Neuron (in vitro differentiated cells): ENCODE measurements around the gene C2CD2.
"Not testable (repeated sequence)": the region's sequence is repeated elsewhere in the genome, so short reads cannot be mapped to it uniquely, and the experiment has no call there.

Source experiments
- H2AFZ ChIP-seq: one replicate; pipeline ENCODE4 v1.6.1; 2013; ENCODE audit warnings: low read depth, mild to moderate bottlenecking, inconsistent platforms, low read length, moderate library complexity
- H3K27me3 ChIP-seq: one replicate; pipeline ENCODE4 v1.6.1; 2013; ENCODE audit warnings: low read length; ENCODE audit not compliant: insufficient read depth
- H3K36me3 ChIP-seq: one replicate; pipeline ENCODE4 v1.6.1; 2013; ENCODE audit warnings: low read length; ENCODE audit not compliant: insufficient read depth
- H3K4me1 ChIP-seq: one replicate; pipeline ENCODE4 v1.6.1; 2013; ENCODE audit warnings: low read length; ENCODE audit not compliant: insufficient read depth
- H3K4me3 ChIP-seq: 2 replicates; pipeline ENCODE4 v1.5.1; 2013; ENCODE audit warnings: mild to moderate bottlenecking, low read length, moderate library complexity
- H3K9me3 ChIP-seq: one replicate; pipeline ENCODE4 v1.6.1; 2013; ENCODE audit warnings: low read length

The C2CD2 gene

GRCh38 chr21:41950941-41951351 lies 2.9 kb downstream of the C2CD2 start:
- Histone ChIP-seq H2AFZ (no peak overlapping the region), H3K4me3 (no peak overlapping the region), H3K4me1 (peaks cover 2% of the 10 kb centered on the region), H3K27me3 (no peaks in the 10 kb centered on the region), H3K9me3 (no peaks in the 10 kb centered on the region), H3K36me3 (no peaks in the 10 kb centered on the region)

- H3K27me3 ChIP-seq, H2AFZ ChIP-seq, H3K36me3 ChIP-seq, H3K4me3 ChIP-seq, H3K4me1 ChIP-seq, H3K9me3 ChIP-seq: not testable (repeated sequence)
These were observed 4.2 kb downstream of the C2CD2 start for GRCh38 chr21:41949631-41950030.

GRCh38 chr21:41948901-41949300 lies 4.9 kb downstream of the C2CD2 start:
- H3K36me3 ChIP-seq: no peaks in the 10 kb centered on the region
- H3K9me3 ChIP-seq: no peaks in the 10 kb centered on the region
- H3K27me3 ChIP-seq: no peaks in the 10 kb centered on the region
- no peak overlapping the region for H2AFZ ChIP-seq
- peaks cover 2% of the 10 kb centered on the region for H3K4me1 ChIP-seq
- no peak overlapping the region for H3K4me3 ChIP-seq

GRCh38 chr21:41948078-41948895 lies 5.5 kb downstream of the C2CD2 start:
- peaks cover 2% of the 10 kb centered on the region for H3K4me1 ChIP-seq
- no peak overlapping the region for H3K4me3 ChIP-seq
- H3K36me3 ChIP-seq: no peaks in the 10 kb centered on the region
- no peak overlapping the region for H2AFZ ChIP-seq
- H3K27me3 ChIP-seq: no peaks in the 10 kb centered on the region
- H3K9me3 ChIP-seq: no peaks in the 10 kb centered on the region

- Histone ChIP-seq H3K4me1 (no peaks in the 10 kb centered on the region), H2AFZ (no peak overlapping the region), H3K4me3 (no peak overlapping the region), H3K36me3 (no peaks in the 10 kb centered on the region), H3K27me3 (no peaks in the 10 kb centered on the region), H3K9me3 (no peaks in the 10 kb centered on the region)
These were observed 7.8 kb downstream of the C2CD2 start for GRCh38 chr21:41945982-41946381.

- H2AFZ ChIP-seq: no peak overlapping the region
- H3K27me3 ChIP-seq: no peaks in the 10 kb centered on the region
- H3K4me1 ChIP-seq: no peaks in the 10 kb centered on the region
- no peaks in the 10 kb centered on the region for H3K9me3 ChIP-seq
- no peaks in the 10 kb centered on the region for H3K36me3 ChIP-seq
- no peak overlapping the region for H3K4me3 ChIP-seq
These were observed 10.0 kb downstream of the C2CD2 start for GRCh38 chr21:41943851-41944250.

- no peak overlapping the region for H2AFZ ChIP-seq
- no peaks in the 10 kb centered on the region for H3K4me1 ChIP-seq
- H3K9me3 ChIP-seq: no peaks in the 10 kb centered on the region
- H3K27me3 ChIP-seq: no peaks in the 10 kb centered on the region
- no peak overlapping the region for H3K4me3 ChIP-seq
- no peaks in the 10 kb centered on the region for H3K36me3 ChIP-seq
These were observed 11.4 kb downstream of the C2CD2 start for GRCh38 chr21:41942457-41942856.

- Histone ChIP-seq H3K9me3 (no peaks in the 10 kb centered on the region), H3K4me3 (no peak overlapping the region), H2AFZ (no peak overlapping the region), H3K4me1 (no peaks in the 10 kb centered on the region), H3K36me3 (no peaks in the 10 kb centered on the region), H3K27me3 (no peaks in the 10 kb centered on the region)
These were observed 11.9 kb downstream of the C2CD2 start for GRCh38 chr21:41941941-41942340.

GRCh38 chr21:41940431-41940830 lies 13.4 kb downstream of the C2CD2 start:
- Histone ChIP-seq H3K4me1 (peaks cover under 1% of the 10 kb centered on the region), H3K27me3 (no peaks in the 10 kb centered on the region), H2AFZ (no peak overlapping the region)

GRCh38 chr21:41939391-41939790 lies 14.4 kb downstream of the C2CD2 start:
- Histone ChIP-seq H3K36me3 (no peaks in the 10 kb centered on the region), H3K4me3 (no peak overlapping the region), H3K9me3 (no peaks in the 10 kb centered on the region), H3K4me1 (peaks cover 5% of the 10 kb centered on the region), H3K27me3 (no peaks in the 10 kb centered on the region), H2AFZ (no peak overlapping the region)

More at GRCh38 chr21:41940431-41940830, 13.4 kb downstream of the C2CD2 start:
- Histone ChIP-seq H3K4me3 (no peak overlapping the region), H3K36me3 (no peaks in the 10 kb centered on the region), H3K9me3 (no peaks in the 10 kb centered on the region)

- Histone ChIP-seq H3K4me3 (no peak overlapping the region), H3K27me3 (no peaks in the 10 kb centered on the region), H3K4me1 (peaks cover 8% of the 10 kb centered on the region), H2AFZ (no peak overlapping the region), H3K36me3 (no peaks in the 10 kb centered on the region), H3K9me3 (no peaks in the 10 kb centered on the region)
These were observed 20.3 kb downstream of the C2CD2 start for GRCh38 chr21:41933313-41934079.

GRCh38 chr21:41932576-41933312 lies 21.1 kb downstream of the C2CD2 start:
- Histone ChIP-seq H3K4me1 (peaks cover 8% of the 10 kb centered on the region), H3K27me3 (no peaks in the 10 kb centered on the region), H2AFZ (no peak overlapping the region), H3K9me3 (no peaks in the 10 kb centered on the region), H3K36me3 (no peaks in the 10 kb centered on the region), H3K4me3 (no peak overlapping the region)

GRCh38 chr21:41932191-41932575 lies 21.6 kb downstream of the C2CD2 start:
- peaks cover 8% of the 10 kb centered on the region for H3K4me1 ChIP-seq
- H3K4me3 ChIP-seq: no peak overlapping the region
- no peaks in the 10 kb centered on the region for H3K27me3 ChIP-seq
- no peak overlapping the region for H2AFZ ChIP-seq
- H3K36me3 ChIP-seq: no peaks in the 10 kb centered on the region
- H3K9me3 ChIP-seq: no peaks in the 10 kb centered on the region
